Measurements from ENCODE around the gene SPRR1B. TPM values are rescaled to one million over a fixed set of nuclear protein-coding genes. Genes with fewer than 3 reads are reported as not detected.

The SPRR1B gene, protein sequence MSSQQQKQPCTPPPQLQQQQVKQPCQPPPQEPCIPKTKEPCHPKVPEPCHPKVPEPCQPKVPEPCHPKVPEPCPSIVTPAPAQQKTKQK
- 0.17 TPM in 1 of 2 replicates, not detected in the other for total RNA-seq

DNA sequence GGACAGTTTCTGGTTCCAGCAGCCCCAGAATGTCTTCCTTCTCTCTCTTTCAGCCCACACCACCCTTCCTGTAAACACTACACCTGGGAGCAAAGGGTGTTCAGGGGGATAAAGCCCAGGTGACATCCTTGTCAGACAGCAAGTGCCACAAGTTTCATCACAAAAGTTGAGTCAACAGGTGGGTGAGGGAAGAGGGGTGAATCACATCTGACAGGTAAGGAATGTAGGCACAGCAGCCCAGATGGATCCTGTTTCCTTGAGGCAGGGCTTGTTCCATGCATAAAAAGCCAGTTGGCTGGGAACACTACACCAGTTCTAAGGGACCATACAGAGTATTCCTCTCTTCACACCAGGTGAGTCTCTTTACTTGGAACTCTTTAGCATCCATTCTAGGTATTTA lies at the start of gene SPRR1B:
Gene SPRR1B (plus strand): TSS at position 309 of the 400 bp plus-strand sequence. CDS start 1,143 bp downstream, outside the sequence.

DNA sequence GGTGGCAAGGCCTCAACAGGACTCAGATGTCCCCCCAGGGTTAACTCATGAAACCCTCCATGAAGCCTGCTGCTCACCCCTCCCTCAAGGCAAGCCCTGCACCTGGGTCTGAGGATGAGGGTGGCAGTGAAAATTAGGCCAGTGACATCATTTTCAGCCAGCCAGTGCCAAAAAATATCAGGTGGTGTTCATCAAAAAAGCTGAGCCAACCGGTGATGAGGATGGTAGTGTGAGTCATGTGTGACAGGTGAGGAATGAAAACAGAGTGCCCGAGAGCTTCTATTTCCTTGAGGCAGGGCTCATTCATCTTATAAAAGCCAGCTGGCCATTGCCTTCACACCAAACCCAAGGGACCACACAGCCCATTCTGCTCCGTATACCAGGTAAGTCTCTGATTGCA lies 47.3 kb upstream of the SPRR1B start, which contains the start of gene SPRR1A:
Gene SPRR1A (plus strand): TSS at position 339 of the 400 bp plus-strand sequence. CDS start 1,150 bp downstream, outside the sequence.

GRCh38 chr1:153001382-153001781 lies 29.6 kb upstream of the SPRR1B start, which contains the start of gene SPRR3:
Gene SPRR3 (plus strand): TSS chr1:153001749. CDS start chr1:153003021, 1,272 bp downstream.

DNA sequence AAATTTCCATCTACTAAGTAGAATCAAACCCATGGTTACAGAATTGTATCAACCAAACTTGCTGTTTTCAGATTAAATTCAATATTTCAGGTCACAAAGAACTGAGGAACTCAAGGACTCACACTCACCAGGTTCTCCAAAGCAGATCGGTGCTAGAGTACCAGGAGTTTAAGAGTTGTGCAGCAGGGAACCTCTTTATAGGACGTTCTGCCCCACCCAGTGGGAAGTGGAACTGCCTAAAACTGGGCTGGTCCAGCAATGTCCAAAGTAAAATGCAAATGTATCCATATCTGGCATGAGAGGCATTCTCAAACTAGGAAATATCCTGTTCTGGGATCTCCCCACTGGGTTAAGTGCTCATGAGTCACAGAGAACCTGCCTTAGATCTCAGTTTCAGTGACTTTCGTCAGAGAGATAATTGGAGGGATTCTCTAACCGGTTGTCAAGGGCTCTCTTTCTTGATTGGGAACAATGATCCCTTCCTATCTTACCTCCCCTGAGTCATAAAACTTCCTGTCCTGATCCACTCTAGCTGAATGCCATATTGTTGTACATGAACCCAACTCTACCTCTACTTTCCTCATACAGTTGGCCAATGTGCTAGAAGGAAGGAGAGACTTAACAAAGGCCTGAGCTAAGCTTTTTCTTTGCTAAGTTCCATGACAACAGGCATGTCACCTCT lies 10.1 kb downstream of the SPRR1B start, which contains the start of gene SPRR2D:
Gene SPRR2D (minus strand): TSS at position 171 of the 682 bp plus-strand sequence. CDS start 774 bp downstream, outside the sequence.

DNA sequence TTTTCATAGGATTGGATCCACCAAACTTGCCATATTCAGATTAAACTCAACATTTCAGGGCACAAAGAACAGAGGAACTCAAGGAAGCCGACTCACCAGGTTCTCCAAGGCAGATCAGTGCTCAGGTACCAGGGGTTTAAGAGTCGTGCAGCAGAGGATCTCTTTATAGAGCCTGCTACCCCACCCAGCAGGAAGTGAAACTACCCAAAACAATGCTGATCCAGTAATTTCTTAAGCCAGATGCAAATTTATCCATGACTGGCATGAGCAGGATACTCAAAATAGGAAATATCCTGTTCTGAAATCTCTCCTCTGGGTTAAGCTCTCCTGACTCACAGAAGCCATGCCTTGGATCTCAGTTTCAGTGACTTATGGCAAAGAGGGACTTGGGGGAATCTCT lies 26.4 kb downstream of the SPRR1B start, which contains the start of gene SPRR2A:
Gene SPRR2A (minus strand): TSS at position 138 of the 400 bp plus-strand sequence. CDS start 777 bp downstream, outside the sequence.

GRCh38 chr1:153071511-153071910 lies 40.5 kb downstream of the SPRR1B start, which contains the start of gene SPRR2B:
Gene SPRR2B (minus strand): TSS chr1:153071611. CDS start chr1:153070839, 772 bp downstream.

Other genes with a start within 250 kb of the SPRR1B start
- not detected in 2 replicates for gene LCE1E, start 244.9 kb upstream of the SPRR1B start, total RNA-seq
- not detected in 2 replicates for gene LCE1D, start 234.5 kb upstream of the SPRR1B start, total RNA-seq
- gene LCE1C, start 224.6 kb upstream of the SPRR1B start, total RNA-seq, result not detected in 2 replicates
- gene LCE1B, start 219.2 kb upstream of the SPRR1B start, total RNA-seq, result not detected in 2 replicates
- not detected in 2 replicates for gene LCE1A, start 203.7 kb upstream of the SPRR1B start, total RNA-seq
- not detected in 2 replicates for gene LCE6A, start 188.3 kb upstream of the SPRR1B start, total RNA-seq
- not detected in 2 replicates for gene LCE7A, start 171.2 kb upstream of the SPRR1B start, total RNA-seq
- gene SMCP, start 152.9 kb upstream of the SPRR1B start, total RNA-seq, result not detected in 2 replicates
- gene IVL, start 122.7 kb upstream of the SPRR1B start, total RNA-seq, result not detected in 2 replicates
- gene SPRR5, start 84.0 kb upstream of the SPRR1B start, total RNA-seq, result not detected in 2 replicates
- not detected in 2 replicates for gene SPRR4, start 60.6 kb upstream of the SPRR1B start, total RNA-seq
- gene SPRR1A, start 47.1 kb upstream of the SPRR1B start, total RNA-seq, result not detected in 2 replicates
- 0.43 TPM in 1 of 2 replicates, not detected in the other for gene SPRR3, start 29.5 kb upstream of the SPRR1B start, total RNA-seq
- not detected in 2 replicates for gene SPRR2D, start 9.9 kb downstream of the SPRR1B start, total RNA-seq
- gene SPRR2A, start 26.3 kb downstream of the SPRR1B start, total RNA-seq, result not detected in 2 replicates
- not detected in 2 replicates for gene SPRR2B, start 40.4 kb downstream of the SPRR1B start, total RNA-seq
- gene SPRR2E, start 63.3 kb downstream of the SPRR1B start, total RNA-seq, result not detected in 2 replicates
- not detected in 2 replicates for gene SPRR2F, start 82.3 kb downstream of the SPRR1B start, total RNA-seq
- not detected in 2 replicates for gene SPRR2G, start 119.7 kb downstream of the SPRR1B start, total RNA-seq
- gene LELP1, start 172.2 kb downstream of the SPRR1B start, total RNA-seq, result not detected in 2 replicates
- gene PRR9, start 186.4 kb downstream of the SPRR1B start, total RNA-seq, result not detected in 2 replicates
- not detected in 2 replicates for gene LORICRIN, start 228.5 kb downstream of the SPRR1B start, total RNA-seq